CMK (cell line): ENCODE results near the gene GPC1.

Source experiments
- DNase-seq: peaks from one replicate; pipeline ENCODE4 v3.0.0-alpha.2; 2010; ENCODE audit warnings: low read depth

Gene GPC1

GRCh38 chr2:240412211-240412861, 23.1 kb upstream of the GPC1 start:
- DNase-seq = no peak

DNA sequence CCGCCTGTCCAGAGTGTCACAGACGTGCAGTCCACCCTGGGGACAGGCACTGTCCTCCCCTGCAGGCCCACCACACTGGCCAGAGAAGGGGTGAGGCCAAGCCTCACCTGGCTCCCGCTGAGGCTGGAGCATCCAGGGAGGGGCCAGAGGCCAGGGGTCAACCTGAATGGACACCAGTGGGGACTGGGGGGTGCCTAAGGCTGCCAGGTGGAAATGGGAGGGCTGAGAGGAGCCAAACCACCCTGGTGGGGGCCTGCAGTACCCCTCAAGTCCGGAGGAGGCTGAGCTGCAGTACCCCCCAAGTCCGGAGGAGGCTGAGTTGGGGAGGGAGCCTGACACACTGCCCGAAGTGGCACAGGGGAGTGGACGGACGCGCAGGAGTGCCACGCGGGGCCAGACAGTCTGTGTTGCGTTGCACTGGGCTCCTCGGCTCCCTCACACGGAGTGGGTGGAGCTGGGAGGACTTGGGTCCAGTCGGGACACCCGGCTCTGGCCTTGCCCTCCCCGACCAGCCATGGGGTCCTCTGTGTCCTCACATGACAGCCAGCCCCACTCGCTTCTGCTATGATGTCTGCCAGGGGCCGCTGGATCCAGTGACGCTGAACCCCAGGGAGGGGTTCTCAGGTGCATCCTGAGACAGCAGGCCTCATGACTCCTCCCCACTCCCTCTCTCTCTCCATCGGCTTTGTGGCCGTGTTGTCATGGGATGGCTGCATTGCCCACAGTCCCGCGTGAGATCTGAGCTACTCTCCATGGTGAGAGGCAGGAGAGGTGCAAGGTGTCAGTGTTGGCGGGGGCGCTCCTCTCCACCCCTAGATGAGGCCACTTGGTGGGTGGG, 22.3 kb upstream of the GPC1 start:
- DNase-seq = no peak

GRCh38 chr2:240413813-240414429, 21.5 kb upstream of the GPC1 start:
- no peak for DNase-seq

DNA sequence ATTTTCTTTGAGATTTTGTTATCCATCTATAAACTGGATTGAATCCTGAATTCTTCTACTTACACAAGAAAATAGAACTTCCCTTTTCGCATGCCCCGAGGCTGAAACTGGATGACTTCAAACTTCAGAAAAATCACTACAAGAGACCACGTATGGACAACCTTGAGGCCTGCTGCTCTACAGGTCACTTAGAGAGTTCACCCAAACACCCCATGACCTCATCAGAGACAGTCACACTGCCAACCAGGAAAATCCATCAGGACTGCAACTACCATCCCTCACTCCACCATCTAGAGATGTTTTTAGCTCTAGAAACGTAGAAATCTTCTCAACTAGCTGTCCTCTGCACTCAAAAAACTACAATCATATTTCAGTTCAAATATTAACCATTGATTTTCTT, 18.6 kb upstream of the GPC1 start:
- DNase-seq = no peak

GRCh38 chr2:240418311-240418710, 17.2 kb upstream of the GPC1 start:
- DNase-seq = no peak

DNA sequence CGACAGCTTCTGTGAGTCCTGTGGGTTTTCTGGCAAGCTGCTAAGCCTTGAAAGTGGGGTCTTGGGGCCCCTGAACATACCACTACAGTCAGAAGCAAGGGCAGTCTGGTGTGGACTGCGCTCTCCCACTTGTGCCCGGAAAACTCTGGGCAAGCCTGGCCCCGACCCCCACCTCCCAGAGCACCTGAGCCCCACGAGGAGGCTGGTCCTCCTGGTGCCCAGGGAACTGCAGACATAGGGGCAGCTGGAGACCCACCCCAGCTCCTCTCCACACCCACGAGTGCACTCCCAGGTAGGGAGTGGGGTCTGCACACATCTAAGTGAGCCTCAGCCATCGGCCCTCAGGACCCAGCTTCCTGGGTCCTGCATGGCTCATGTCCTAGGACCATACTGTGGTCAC, 16.2 kb upstream of the GPC1 start:
- DNase-seq = no peak

DNA sequence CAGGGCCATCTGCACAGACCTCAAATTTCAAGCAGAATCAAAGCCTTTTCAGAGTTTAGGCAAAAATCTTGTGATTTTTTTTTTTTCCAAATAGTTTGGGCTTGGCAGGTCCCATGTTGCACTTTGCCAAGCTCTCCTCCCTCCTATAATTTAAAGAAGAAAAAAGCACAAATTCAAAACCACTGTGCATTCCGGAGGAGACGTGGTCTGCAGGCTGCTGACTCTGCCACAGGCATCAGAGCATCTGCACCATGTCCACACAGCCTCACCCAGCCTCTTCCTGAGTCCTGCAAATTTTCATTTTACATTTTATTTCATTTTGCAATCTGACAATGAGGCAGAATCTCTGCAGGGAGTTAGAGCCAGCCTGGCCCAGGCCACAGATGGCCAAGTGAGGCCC, 15.7 kb upstream of the GPC1 start:
- DNase-seq = no peak

DNA sequence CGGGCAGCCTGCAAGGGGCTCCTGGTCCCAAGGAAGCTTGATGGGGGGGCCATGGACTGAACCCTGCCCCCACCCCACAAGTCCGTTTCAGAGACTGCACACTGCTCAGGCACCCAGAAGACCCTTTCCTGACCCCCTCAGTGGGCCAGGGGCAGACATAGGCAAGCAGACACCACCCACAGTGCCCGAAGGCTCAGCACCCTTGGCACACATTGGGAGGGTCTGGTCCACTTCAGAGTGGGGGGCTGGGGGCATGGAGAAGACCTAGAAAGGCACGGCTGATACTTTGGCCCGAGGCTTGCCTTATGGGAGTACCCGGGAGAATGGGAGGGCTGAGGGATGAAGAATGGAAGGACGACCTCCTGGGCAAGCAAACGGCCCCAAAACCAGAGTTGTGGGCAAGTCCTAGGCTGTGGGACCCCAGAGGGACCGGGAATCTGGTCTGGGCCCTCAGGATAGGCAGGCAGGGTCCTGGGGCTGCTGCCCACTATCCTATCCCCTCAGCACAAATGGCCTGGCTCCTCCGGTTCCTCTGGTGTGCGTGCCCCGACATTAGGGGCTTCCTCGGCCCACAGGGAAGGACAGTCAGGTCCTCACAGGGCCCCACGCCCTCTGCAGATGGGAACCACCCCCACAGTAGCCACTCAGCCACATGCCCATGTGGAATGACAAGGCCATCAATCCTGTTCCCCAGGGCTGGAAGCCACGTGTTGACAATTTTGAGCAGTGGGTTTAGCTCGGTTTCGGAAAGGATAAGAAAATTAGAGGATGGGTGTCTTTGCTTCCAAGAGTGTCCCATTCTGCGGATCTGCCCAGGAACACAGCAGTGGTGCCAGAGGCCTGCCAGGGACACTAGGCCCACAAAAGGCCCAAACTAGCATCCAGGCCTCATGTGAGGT, 15.0 kb upstream of the GPC1 start:
- no peak for DNase-seq

- no peak for DNase-seq
These were observed 14.1 kb upstream of the GPC1 start for GRCh38 chr2:240421381-240421780.

DNA sequence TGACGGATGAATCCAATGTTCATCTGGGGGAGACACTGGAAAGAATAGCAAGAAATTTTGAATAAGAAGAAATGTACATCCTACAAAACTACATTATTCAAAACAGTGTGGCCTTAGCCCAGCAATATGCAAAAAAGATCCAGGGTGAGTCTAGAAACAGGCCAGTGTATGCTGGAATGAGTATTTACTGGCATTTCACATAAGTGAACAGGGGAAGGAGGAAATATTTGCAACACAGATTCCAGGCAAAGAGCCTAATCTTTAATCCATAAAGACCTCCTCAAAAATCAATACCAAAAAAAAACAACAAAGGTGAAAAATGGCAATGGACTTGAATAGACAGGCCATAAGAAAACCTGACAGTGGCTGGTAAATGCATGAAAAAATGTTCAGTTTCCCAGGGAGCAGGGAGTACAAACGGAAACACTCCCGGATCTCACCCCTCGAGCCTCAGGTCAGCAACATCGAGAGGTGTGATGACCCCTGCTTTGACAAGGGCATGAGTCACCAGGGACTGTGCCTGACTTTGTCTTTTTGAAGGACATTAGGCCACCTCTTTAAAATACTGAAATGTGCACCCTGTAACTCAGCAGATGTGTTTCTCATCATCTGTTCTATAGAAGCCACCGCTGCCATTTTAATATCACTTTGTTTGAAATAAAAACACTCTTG, 12.7 kb upstream of the GPC1 start:
- no peak for DNase-seq

- DNase-seq = no peak
These were observed 11.7 kb upstream of the GPC1 start for GRCh38 chr2:240423788-240424191.

- no peak for DNase-seq
These were observed 10.9 kb upstream of the GPC1 start for GRCh38 chr2:240424341-240425235.

DNA sequence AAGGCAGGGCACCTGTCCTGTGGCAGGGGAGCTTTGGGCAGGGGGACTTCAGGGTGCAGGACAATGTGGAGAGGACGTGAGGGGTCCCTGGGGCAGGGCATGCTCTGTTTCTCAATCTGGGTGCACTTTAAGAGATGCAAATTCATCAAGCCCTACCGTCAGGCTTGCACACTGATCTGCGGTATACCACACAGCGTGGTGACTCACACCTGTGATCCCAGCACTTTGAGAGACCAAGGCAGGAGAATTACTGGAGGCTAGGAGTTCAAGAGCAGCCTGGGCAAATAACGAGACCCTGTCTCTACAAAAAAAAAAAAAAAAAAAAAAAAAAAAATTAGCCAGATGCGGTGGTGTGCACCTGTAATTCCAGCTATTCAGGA, 10.2 kb upstream of the GPC1 start:
- no peak for DNase-seq

- no peak for DNase-seq
These were observed 9.8 kb upstream of the GPC1 start for GRCh38 chr2:240425697-240426096.

GRCh38 chr2:240426845-240427721, 8.4 kb upstream of the GPC1 start:
- no peak for DNase-seq

GRCh38 chr2:240427729-240428128, 7.7 kb upstream of the GPC1 start:
- no peak for DNase-seq

GRCh38 chr2:240428245-240428644, 7.2 kb upstream of the GPC1 start:
- DNase-seq = no peak

DNA sequence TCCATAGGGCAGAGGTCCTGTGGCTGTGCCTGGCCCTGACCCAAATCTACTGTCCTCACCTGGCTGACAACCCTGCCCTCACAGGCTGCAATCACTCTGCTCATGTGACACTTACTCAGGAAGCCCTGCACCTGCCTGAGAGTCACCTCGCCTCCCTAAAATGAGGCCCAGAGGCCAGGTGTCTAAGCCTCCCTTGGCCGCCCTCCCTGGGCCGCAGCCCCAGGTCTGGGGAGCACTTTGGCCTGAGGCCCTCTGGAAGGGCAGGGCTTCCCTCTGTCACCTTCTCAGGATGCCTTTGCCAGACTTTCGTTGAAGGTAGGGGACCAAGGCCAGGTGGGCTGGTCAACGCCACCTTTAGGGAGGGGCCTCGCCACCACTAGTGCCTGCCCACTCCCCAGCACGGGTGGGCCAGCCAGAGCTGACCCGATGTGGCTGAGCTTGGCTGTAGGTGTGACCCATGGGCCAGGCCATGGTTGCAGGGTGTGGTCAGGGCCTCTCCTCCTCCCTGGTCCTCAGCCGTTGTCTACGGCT, 6.1 kb upstream of the GPC1 start:
- no peak for DNase-seq

GRCh38 chr2:240429872-240430491, 5.5 kb upstream of the GPC1 start:
- no peak for DNase-seq
